Stomach (tissue), 9 donors: ENCODE measurements around the gene WIPF2. TPM values are rescaled to one million over a fixed set of nuclear protein-coding genes. Genes with fewer than 3 reads are reported as not detected.

Experiments used
- DNase-seq, 2 donors: peaks; one replicate each; pipeline versions ENCODE4 v3.0.0 to v3.0.0-alpha.2; 2013 to 2019
- H3K27ac ChIP-seq, 5 donors: fragments of 200-600 bp in 4 of 5; sonication (generic) in 4 of 5; one replicate each; pipeline ENCODE4 v1.5.1; 2013 to 2019; ENCODE audit warnings: mild to moderate bottlenecking in 1 of 5, moderate library complexity in 1 of 5
- H3K27me3 ChIP-seq, 3 donors: fragments of 200-600 bp; sonication (generic); one replicate each; pipeline ENCODE4 v1.5.1; 2017 to 2019; ENCODE audit warnings: mixed run types in 1 of 3
- H3K36me3 ChIP-seq, 4 donors: fragments of 200-600 bp; sonication (generic); 1 replicate in 3 of 4; 2 replicates in 1 of 4; pipeline ENCODE4 v1.5.1; 2016 to 2019
- H3K4me1 ChIP-seq, 4 donors: fragments of 200-600 bp; sonication (generic); one replicate each; pipeline ENCODE4 v1.5.1; 2016 to 2019
- H3K4me3 ChIP-seq, 4 donors: fragments of 200-600 bp; sonication (generic) in 3 of 4; one replicate each; pipeline ENCODE4 v1.5.1; 2016 to 2019; ENCODE audit warnings: mild to moderate bottlenecking in 1 of 4
- H3K9me3 ChIP-seq, 4 donors: fragments of 200-600 bp; sonication (generic); one replicate each; pipeline ENCODE4 v1.5.1; 2016 to 2019
- CTCF ChIP-seq, 7 experiments: fragments of 450-650 bp in 4 of 7; fragments of 200-600 bp in 3 of 7; sonication (generic) in 3 of 7; IDR thresholded peaks; one replicate each; pipeline ENCODE4 v1.5.1; 2016 to 2019; ENCODE audit warnings: antibody characterized with exemption in 7 of 7, control low read depth in 2 of 7, mild to moderate bottlenecking in 1 of 7
- EP300 ChIP-seq: sonication (generic); formaldehyde crosslinking; IDR thresholded peaks from one replicate; pipeline ENCODE4 v1.6.1; 2017; ENCODE audit warnings: antibody characterized with exemption
- POLR2A ChIP-seq, 4 donors: fragments of 450-650 bp; IDR thresholded peaks; one replicate each; pipeline ENCODE4 v1.6.1; 2016; ENCODE audit warnings: antibody characterized with exemption in 4 of 4, control low read depth in 2 of 4, mild to moderate bottlenecking in 1 of 4, moderate library complexity in 1 of 4
- POLR2AphosphoS5 ChIP-seq, 3 donors: sonication (generic); formaldehyde crosslinking; IDR thresholded peaks; one replicate each; pipeline ENCODE4 v1.6.1; 2016; ENCODE audit warnings: antibody characterized with exemption in 3 of 3
- WGBS, 5 donors: extraction: QIAGEN DNeasy Blood & Tissue Kit in 3 of 5; methylation state at CpG; one replicate each; pipeline versions ENCODE4 v1.1.5 to v1.1.7; 2013 to 2018; 5-methylcytosine and 5-hydroxymethylcytosine counted together
- intact Hi-C: fragments of 100-400 bp; cut with DNase I; formaldehyde crosslinking; loops from one replicate; pipeline ENCODE4 v1.15.1; 2023; ENCODE audit warnings: low total_unique reads
- polyA plus RNA-seq, 3 donors: library from polyadenylated mRNA; stranded (reverse); fragments of 200-250 nt; gene quantifications; one replicate each; pipeline ENCODE4 v1.2.3, GENCODE V29; 2013
- total RNA-seq, 5 donors: library from RNA; depleted of rRNA; stranded (reverse); fragments of >200 nt; gene quantifications; one replicate each; pipeline versions ENCODE4 v1.1.0 to v1.2.3, GENCODE V29; 2014 to 2016
- donor health status: healthy with polysubstance abuse.
- donor health status: Bipolar disorder and iron deficiency.
- donor health status: healthy.

WIPF2 gene
- total and polyA plus RNA-seq, 8 donors: 1.4 to 40.6 (median 13.5) TPM

GRCh38 chr17:40317880-40318829 lies 99.1 kb downstream of the WIPF2 start:
- peak overlapping the region; percentile 81 to 99 (median 94) for H3K4me3 ChIP-seq
- intact Hi-C loops: no loop called here
- H3K27ac ChIP-seq: peak overlapping the region; percentile 85 to 98 (median 93)
- H3K27me3 ChIP-seq: no peaks in the 10 kb centered on the region
- H3K4me1 ChIP-seq: peaks cover 85 to 96% (median 93%) of the 10 kb centered on the region in 4 donors
- 0 to 1% (median 1%) methylated on average over 20 to 70 of the region's 70 CpGs for WGBS, 5 donors
- no peaks in the 10 kb centered on the region for H3K36me3 ChIP-seq
- TF ChIP-seq POLR2AphosphoS5 (IDR thresholded peaks at IDR 0.05) (peak; percentile 38 to 79 (median 78)), POLR2A (IDR thresholded peaks at IDR 0.05) (peak in 1 of 4 donors; percentile 36), EP300 (no peak)
- H3K9me3 ChIP-seq: no peaks in the 10 kb centered on the region
- DNase-seq: peak; percentile 97 to 99

- peak overlapping the region; percentile 5 to 98 (median 93) for H3K27ac ChIP-seq
- peaks cover 87 to 96% (median 94%) of the 10 kb centered on the region in 4 donors for H3K4me1 ChIP-seq
- H3K9me3 ChIP-seq: no peaks in the 10 kb centered on the region
- WGBS, 5 donors: 3 to 5% (median 4%) methylated on average over 13 of the region's 13 CpGs
- H3K4me3 ChIP-seq: peak overlapping the region; percentile 81 to 99 (median 94)
- intact Hi-C loops: no loop called here
- no peaks in the 10 kb centered on the region for H3K36me3 ChIP-seq
- no peaks in the 10 kb centered on the region for H3K27me3 ChIP-seq
- DNase-seq: peak in 1 of 2 donors; percentile 37
- no peak for TF ChIP-seq POLR2A (IDR thresholded peaks at IDR 0.05)
- peak in 1 of 7 experiments; percentile 6 for TF ChIP-seq CTCF (IDR thresholded peaks at IDR 0.05)
Measured at GRCh38 chr17:40318830-40319391, 99.8 kb downstream of the WIPF2 start.

- Histone ChIP-seq H3K27ac (peak overlapping the region; percentile 70 to 98 (median 93)), H3K9me3 (no peaks in the 10 kb centered on the region), H3K4me1 (peaks cover 87 to 96% (median 94%) of the 10 kb centered on the region in 4 donors), H3K27me3 (no peaks in the 10 kb centered on the region), H3K36me3 (no peaks in the 10 kb centered on the region), H3K4me3 (peak overlapping the region; percentile 81 to 99 (median 94))
- intact Hi-C loops: no loop called here
- TF ChIP-seq CTCF (IDR thresholded peaks at IDR 0.05) (no peak), EP300 (no peak), POLR2AphosphoS5 (IDR thresholded peaks at IDR 0.05) (no peak), POLR2A (IDR thresholded peaks at IDR 0.05) (no peak)
- WGBS, 5 donors: 45 to 55% (median 52%) methylated on average over 11 of the region's 11 CpGs
- DNase-seq: peak; percentile 50 to 59
Measured at GRCh38 chr17:40319651-40320540, 100.8 kb downstream of the WIPF2 start.

GRCh38 chr17:40320756-40321523 lies 101.8 kb downstream of the WIPF2 start:
- 26 to 47% (median 39%) methylated on average over 19 of the region's 19 CpGs for WGBS, 5 donors
- Histone ChIP-seq H3K27me3 (no peaks in the 10 kb centered on the region), H3K4me3 (peak overlapping the region; percentile 34 to 96 (median 87)), H3K4me1 (peaks cover 93 to 96% (median 94%) of the 10 kb centered on the region in 4 donors), H3K27ac (peak overlapping the region; percentile 70 to 98 (median 93)), H3K36me3 (no peaks in the 10 kb centered on the region), H3K9me3 (no peaks in the 10 kb centered on the region)
- TF ChIP-seq POLR2AphosphoS5 (IDR thresholded peaks at IDR 0.05): peak in 1 of 3 donors; percentile 29
- TF ChIP-seq EP300: no peak
- TF ChIP-seq CTCF (IDR thresholded peaks at IDR 0.05): no peak
- no peak for TF ChIP-seq POLR2A (IDR thresholded peaks at IDR 0.05)
- intact Hi-C loops: no loop called here
- peak in 1 of 2 donors; percentile 90 for DNase-seq
